HEK293T (cell line): ENCODE data around the gene CARD11.

Experiments used
- ARNT ChIP-seq: fragments of 450-650 bp; IDR thresholded peaks from 2 replicates; pipeline ENCODE4 v1.6.1; 2017; ENCODE audit warnings: mild to moderate bottlenecking
- BHLHE40 ChIP-seq: fragments of 450-650 bp; IDR thresholded peaks from 2 replicates; pipeline ENCODE4 v1.6.1; 2016; ENCODE audit warnings: mild to moderate bottlenecking, moderate library complexity, borderline replicate concordance
- CTBP1 ChIP-seq: fragments of 450-650 bp; IDR thresholded peaks from 2 replicates; pipeline ENCODE4 v1.6.1; 2016; ENCODE audit warnings: borderline replicate concordance
- ELF4 ChIP-seq: fragments of 450-650 bp; IDR thresholded peaks from 2 replicates; pipeline ENCODE4 v1.6.1; 2017; ENCODE audit warnings: antibody characterized with exemption
- FOXA1 ChIP-seq: fragments of 450-650 bp; IDR thresholded peaks from 2 replicates; pipeline ENCODE4 v1.6.1; 2016; ENCODE audit warnings: mild to moderate bottlenecking
- FOXK2 ChIP-seq: fragments of 450-650 bp; IDR thresholded peaks from 2 replicates; pipeline ENCODE4 v1.6.1; 2016; ENCODE audit warnings: mild to moderate bottlenecking
- FOXM1 ChIP-seq: fragments of 450-650 bp; IDR thresholded peaks from 2 replicates; pipeline ENCODE4 v1.6.1; 2017; ENCODE audit warnings: mild to moderate bottlenecking, borderline replicate concordance
- HDGF ChIP-seq: fragments of 450-650 bp; IDR thresholded peaks from 2 replicates; pipeline ENCODE4 v1.6.1; 2017; ENCODE audit warnings: antibody characterized with exemption, borderline replicate concordance
- LEF1 ChIP-seq: fragments of 450-650 bp; IDR thresholded peaks from 2 replicates; pipeline ENCODE4 v1.6.1; 2017; ENCODE audit warnings: mild to moderate bottlenecking, borderline replicate concordance
- NFRKB ChIP-seq: fragments of 450-650 bp; IDR thresholded peaks from 2 replicates; pipeline ENCODE4 v1.6.1; 2016; ENCODE audit warnings: mild to moderate bottlenecking, moderate library complexity
- PKNOX1 ChIP-seq: fragments of 450-650 bp; IDR thresholded peaks from 2 replicates; pipeline ENCODE4 v1.6.1; 2016
- SP1 ChIP-seq: fragments of 450-650 bp; IDR thresholded peaks from 2 replicates; pipeline ENCODE4 v1.6.1; 2017
- SUZ12 ChIP-seq: fragments of 450-650 bp; IDR thresholded peaks from 2 replicates; pipeline ENCODE4 v1.6.1; 2016; ENCODE audit warnings: mild to moderate bottlenecking
- ZNF384 ChIP-seq: fragments of 450-650 bp; IDR thresholded peaks from 2 replicates; pipeline ENCODE4 v1.6.1; 2016

GRCh38 chr7:3075441-3075840, 31.8 kb upstream of the CARD11 start:
- TF ChIP-seq BHLHE40, result no peak
- TF ChIP-seq FOXA1, result no peak
- TF ChIP-seq LEF1, result no peak
- TF ChIP-seq SP1, result no peak
- TF ChIP-seq FOXK2, result no peak
- TF ChIP-seq SUZ12, result no peak
- no peak for TF ChIP-seq CTBP1
- no peak for TF ChIP-seq FOXM1
- no peak for TF ChIP-seq ARNT
- TF ChIP-seq ELF4, result no peak
- TF ChIP-seq ZNF384, result no peak
- no peak for TF ChIP-seq HDGF
- no peak for TF ChIP-seq NFRKB
- TF ChIP-seq PKNOX1, result no peak
